Mesendoderm (in vitro differentiated cells): ENCODE data around the gene RAB11A.

Source experiments
- DNase-seq: peaks from one replicate; pipeline ENCODE4 v3.0.0; 2013
- H2AK5ac ChIP-seq: 2 replicates; pipeline ENCODE4 v1.6.1; 2013; ENCODE audit warnings: low read length, inconsistent platforms
- H2BK120ac ChIP-seq: 2 replicates; pipeline ENCODE4 v1.6.1; 2013; ENCODE audit warnings: low read depth, mild to moderate bottlenecking, low read length, moderate library complexity, mixed read lengths
- H2BK15ac ChIP-seq: replicated peaks from 2 replicates; pipeline ENCODE4 v1.6.1; 2013; ENCODE audit warnings: low read depth, mild to moderate bottlenecking, moderate library complexity
- H2BK5ac ChIP-seq: 2 replicates; pipeline ENCODE4 v1.6.1; 2013; ENCODE audit warnings: low read length, inconsistent platforms
- H3K18ac ChIP-seq: 2 replicates; pipeline ENCODE4 v1.6.1; 2013; ENCODE audit warnings: mild to moderate bottlenecking, low read length, mixed read lengths
- H3K23ac ChIP-seq: one replicate; pipeline ENCODE4 v1.6.1; 2013; ENCODE audit warnings: low read length
- H3K27ac ChIP-seq: 2 replicates; pipeline ENCODE4 v1.5.1; 2013; ENCODE audit warnings: low read depth, mild to moderate bottlenecking, inconsistent platforms, low read length, moderate library complexity
- H3K27me3 ChIP-seq: 2 replicates; pipeline ENCODE4 v1.6.1; 2013; ENCODE audit warnings: low read length, control low read depth, mild to moderate bottlenecking, inconsistent platforms; ENCODE audit not compliant: insufficient read depth, poor library complexity
- H3K36me3 ChIP-seq: 2 replicates; pipeline ENCODE4 v1.6.1; 2013; ENCODE audit warnings: low read length, inconsistent platforms; ENCODE audit not compliant: control insufficient read depth, insufficient read depth
- H3K4ac ChIP-seq: one replicate; pipeline ENCODE4 v1.6.1; 2013; ENCODE audit warnings: low read depth, mild to moderate bottlenecking, low read length, moderate library complexity
- H3K4me1 ChIP-seq: 2 replicates; pipeline ENCODE4 v1.6.1; 2013; ENCODE audit warnings: low read depth, low read length, inconsistent platforms; ENCODE audit not compliant: control insufficient read depth
- H3K4me2 ChIP-seq: 2 replicates; pipeline ENCODE4 v1.6.1; 2013; ENCODE audit warnings: low read length
- H3K4me3 ChIP-seq: 2 replicates; pipeline ENCODE4 v1.5.1; 2013; ENCODE audit warnings: mild to moderate bottlenecking, low read length
- H3K56ac ChIP-seq: one replicate; pipeline ENCODE4 v1.6.1; 2013; ENCODE audit warnings: low read length
- H3K79me1 ChIP-seq: 2 replicates; pipeline ENCODE4 v1.6.1; 2013; ENCODE audit warnings: low read length, inconsistent platforms
- H3K79me2 ChIP-seq: 2 replicates; pipeline ENCODE4 v1.6.1; 2013; ENCODE audit warnings: mild to moderate bottlenecking, low read length; ENCODE audit not compliant: control insufficient read depth, insufficient read depth
- H3K9ac ChIP-seq: 2 replicates; pipeline ENCODE4 v1.6.1; 2013; ENCODE audit warnings: low read length, inconsistent platforms
- H4K5ac ChIP-seq: one replicate; pipeline ENCODE4 v1.6.1; 2013; ENCODE audit warnings: low read length
- H4K8ac ChIP-seq: one replicate; pipeline ENCODE4 v1.6.1; 2013; ENCODE audit warnings: low read depth, mild to moderate bottlenecking, control low read depth, low read length, moderate library complexity
- WGBS: extraction: QIAGEN DNeasy Blood & Tissue Kit; methylation state at CpG from one replicate; pipeline ENCODE4 v1.1.7; 2013; ENCODE audit warnings: low lambda C conversion rate, missing lambda C conversion rate; ENCODE audit not compliant: insufficient coverage; ENCODE audit errors: extremely low coverage; 5-methylcytosine and 5-hydroxymethylcytosine counted together

RAB11A gene

DNA sequence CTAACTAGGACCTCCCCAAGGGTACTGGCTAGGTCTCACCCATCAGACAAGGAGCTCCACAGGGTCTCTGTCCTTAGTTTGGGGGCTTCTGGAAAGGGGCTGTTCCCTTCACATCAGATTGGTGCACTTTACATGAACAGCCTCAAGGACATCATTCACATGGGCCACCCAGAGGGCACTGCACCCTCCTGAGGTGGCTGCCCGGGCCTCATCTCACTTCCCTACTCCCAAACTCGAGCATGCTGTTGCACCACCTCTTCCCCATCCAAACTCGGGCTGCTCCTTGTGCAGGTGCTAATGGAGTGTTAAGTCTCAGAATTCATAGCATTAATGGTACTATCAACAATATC lies 48.1 kb downstream of the RAB11A start:
- Histone ChIP-seq H3K4ac (no peak overlapping the region), H3K36me3 (no peaks in the 10 kb centered on the region), H2AK5ac (no peak overlapping the region), H3K4me3 (no peak overlapping the region), H4K5ac (no peak overlapping the region), H3K23ac (no peak overlapping the region), H3K79me1 (no peaks in the 10 kb centered on the region), H2BK15ac (no peak overlapping the region), H2BK5ac (no peak overlapping the region), H3K27me3 (no peaks in the 10 kb centered on the region), H4K8ac (no peak overlapping the region), H3K27ac (no peak overlapping the region), H3K4me2 (no peak overlapping the region), H3K4me1 (no peaks in the 10 kb centered on the region), H2BK120ac (no peak overlapping the region), H3K9ac (no peak overlapping the region), H3K56ac (no peak overlapping the region), H3K79me2 (no peaks in the 10 kb centered on the region), H3K18ac (no peak overlapping the region)
- DNase-seq: no peak
- WGBS: no CpG with 5 or more reads among the region's 3 CpGs

DNA sequence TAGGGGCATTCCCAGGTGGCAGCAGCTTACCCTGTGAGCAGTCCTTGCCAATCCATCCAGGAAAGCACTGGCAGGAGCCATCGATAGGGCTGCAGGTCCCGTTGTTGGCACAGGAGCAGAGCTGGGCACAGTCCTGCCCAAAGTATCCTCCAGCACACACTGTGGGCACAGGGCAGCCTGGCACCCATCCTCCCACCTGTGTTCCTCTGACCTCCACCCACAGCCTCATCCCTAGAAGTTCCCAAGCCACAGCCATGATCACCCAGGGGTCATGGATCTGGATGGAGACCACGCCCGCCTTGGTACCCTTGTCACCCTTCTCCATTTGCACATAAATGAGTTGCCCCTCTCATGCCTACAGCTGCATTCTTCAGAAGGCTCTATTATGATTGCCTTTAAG lies 48.6 kb downstream of the RAB11A start:
- Histone ChIP-seq H3K9ac (no peak overlapping the region), H3K4me2 (no peak overlapping the region), H4K8ac (no peak overlapping the region), H3K56ac (no peak overlapping the region), H3K18ac (no peak overlapping the region), H4K5ac (no peak overlapping the region), H3K79me2 (no peaks in the 10 kb centered on the region), H3K4ac (no peak overlapping the region), H2BK5ac (no peak overlapping the region), H2AK5ac (no peak overlapping the region), H3K4me3 (no peak overlapping the region), H2BK120ac (no peak overlapping the region), H3K27ac (no peak overlapping the region), H2BK15ac (no peak overlapping the region), H3K36me3 (no peaks in the 10 kb centered on the region), H3K4me1 (no peaks in the 10 kb centered on the region), H3K27me3 (no peaks in the 10 kb centered on the region), H3K79me1 (no peaks in the 10 kb centered on the region), H3K23ac (no peak overlapping the region)
- no peak for DNase-seq
- no CpG with 5 or more reads among the region's 4 CpGs for WGBS

DNA sequence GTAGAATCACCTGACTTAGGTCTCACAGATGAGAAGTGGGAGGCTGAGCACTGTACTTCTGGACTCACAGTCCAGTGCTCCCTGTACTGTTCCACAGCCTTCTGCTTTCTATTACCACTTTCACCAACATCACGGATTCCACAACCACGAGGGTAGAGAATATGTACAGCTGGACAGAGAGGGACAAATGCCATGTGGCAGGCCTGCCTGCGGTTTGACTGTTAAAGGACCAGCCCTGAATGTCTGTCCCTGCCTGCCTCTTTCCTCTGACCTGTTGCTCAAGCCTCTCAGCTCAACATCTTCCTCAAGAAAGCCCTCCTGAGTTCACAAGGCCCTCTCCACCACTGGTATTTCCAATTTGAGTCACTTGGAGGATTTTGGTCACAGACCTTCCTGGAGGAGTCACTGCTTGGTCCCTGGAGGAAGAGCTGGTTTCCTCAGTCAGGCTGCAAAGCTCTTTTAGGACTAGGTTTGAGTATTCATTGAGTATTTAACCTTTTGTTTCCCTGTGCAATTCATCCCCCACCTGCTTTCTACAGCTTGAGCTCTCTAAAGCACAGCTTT lies 49.1 kb downstream of the RAB11A start:
- Histone ChIP-seq H2AK5ac (no peak overlapping the region), H4K8ac (no peak overlapping the region), H3K36me3 (no peaks in the 10 kb centered on the region), H3K18ac (no peak overlapping the region), H3K4me2 (no peak overlapping the region), H2BK120ac (no peak overlapping the region), H4K5ac (no peak overlapping the region), H3K4me1 (no peaks in the 10 kb centered on the region), H3K4me3 (no peak overlapping the region), H2BK5ac (no peak overlapping the region), H3K4ac (no peak overlapping the region), H3K56ac (no peak overlapping the region), H3K27me3 (no peaks in the 10 kb centered on the region), H3K9ac (no peak overlapping the region), H3K27ac (no peak overlapping the region), H3K23ac (no peak overlapping the region), H3K79me2 (no peaks in the 10 kb centered on the region), H2BK15ac (no peak overlapping the region), H3K79me1 (no peaks in the 10 kb centered on the region)
- WGBS: no CpG with 5 or more reads among the region's 3 CpGs
- no peak for DNase-seq

- H3K79me2 ChIP-seq: no peaks in the 10 kb centered on the region
- H3K4me3 ChIP-seq: no peak overlapping the region
- WGBS: no CpG with 5 or more reads among the region's 5 CpGs
- H3K27ac ChIP-seq: no peak overlapping the region
- H3K9ac ChIP-seq: no peak overlapping the region
- H3K18ac ChIP-seq: no peak overlapping the region
- H3K79me1 ChIP-seq: no peaks in the 10 kb centered on the region
- no peaks in the 10 kb centered on the region for H3K4me1 ChIP-seq
- H3K4ac ChIP-seq: no peak overlapping the region
- no peak for DNase-seq
- H2BK120ac ChIP-seq: no peak overlapping the region
- no peak overlapping the region for H4K8ac ChIP-seq
- H3K4me2 ChIP-seq: no peak overlapping the region
- H3K27me3 ChIP-seq: no peaks in the 10 kb centered on the region
- H4K5ac ChIP-seq: no peak overlapping the region
- H2AK5ac ChIP-seq: no peak overlapping the region
- no peak overlapping the region for H3K23ac ChIP-seq
- no peak overlapping the region for H2BK15ac ChIP-seq
- no peak overlapping the region for H3K56ac ChIP-seq
- no peaks in the 10 kb centered on the region for H3K36me3 ChIP-seq
- no peak overlapping the region for H2BK5ac ChIP-seq
Measured at GRCh38 chr15:65918945-65919344, 49.7 kb downstream of the RAB11A start.

- no peak overlapping the region for H3K18ac ChIP-seq
Measured at GRCh38 chr15:65919353-65919752, 50.1 kb downstream of the RAB11A start.

DNA sequence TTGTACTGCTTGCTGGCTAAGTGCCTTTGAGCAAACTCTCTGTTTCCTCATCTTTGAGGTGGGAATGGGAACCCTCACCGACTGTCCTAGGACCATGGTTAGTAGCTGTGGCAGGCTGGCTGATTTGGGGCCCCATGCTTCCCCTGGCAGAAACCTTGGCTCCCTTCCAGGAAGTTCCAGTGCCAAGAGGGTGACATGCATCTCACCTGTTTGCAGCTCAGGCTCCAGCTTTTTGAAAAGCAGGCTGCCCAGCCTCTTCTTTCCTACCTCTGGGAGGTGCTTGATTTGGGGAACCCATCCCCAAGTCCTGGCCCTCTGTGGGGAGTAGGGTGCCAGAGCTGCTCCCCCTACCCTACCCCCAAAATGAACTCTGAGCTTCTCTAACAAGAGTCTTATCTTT lies 50.8 kb downstream of the RAB11A start:
- no peaks in the 10 kb centered on the region for H3K79me2 ChIP-seq
- no peak for DNase-seq

More at GRCh38 chr15:65919353-65919752, 50.1 kb downstream of the RAB11A start:
- Histone ChIP-seq H3K4ac (no peak overlapping the region), H2BK15ac (no peak overlapping the region), H3K36me3 (no peaks in the 10 kb centered on the region), H2BK120ac (no peak overlapping the region), H3K4me3 (no peak overlapping the region), H4K5ac (no peak overlapping the region), H3K79me2 (no peaks in the 10 kb centered on the region), H3K27ac (no peak overlapping the region), H3K56ac (no peak overlapping the region), H2AK5ac (no peak overlapping the region), H3K4me2 (no peak overlapping the region), H4K8ac (no peak overlapping the region), H3K4me1 (no peaks in the 10 kb centered on the region), H3K23ac (no peak overlapping the region), H3K79me1 (no peaks in the 10 kb centered on the region), H3K9ac (no peak overlapping the region), H2BK5ac (no peak overlapping the region), H3K27me3 (no peaks in the 10 kb centered on the region)
- DNase-seq: no peak
- no CpG with 5 or more reads among the region's 9 CpGs for WGBS

More for the DNA sequence above, 50.8 kb downstream of the RAB11A start:
- H3K56ac ChIP-seq: no peak overlapping the region
- H3K79me1 ChIP-seq: no peaks in the 10 kb centered on the region
- no peak overlapping the region for H3K9ac ChIP-seq
- no peaks in the 10 kb centered on the region for H3K36me3 ChIP-seq
- no peak overlapping the region for H4K5ac ChIP-seq
- no CpG with 5 or more reads among the region's 1 CpG for WGBS
- H3K4me1 ChIP-seq: no peaks in the 10 kb centered on the region
- H2BK120ac ChIP-seq: no peak overlapping the region
- H4K8ac ChIP-seq: no peak overlapping the region
- H3K4ac ChIP-seq: no peak overlapping the region
- no peak overlapping the region for H3K18ac ChIP-seq
- H3K4me3 ChIP-seq: no peak overlapping the region
- no peak overlapping the region for H2BK15ac ChIP-seq
- no peaks in the 10 kb centered on the region for H3K27me3 ChIP-seq
- no peak overlapping the region for H2BK5ac ChIP-seq
- H2AK5ac ChIP-seq: no peak overlapping the region
- H3K23ac ChIP-seq: no peak overlapping the region
- H3K27ac ChIP-seq: no peak overlapping the region
- no peak overlapping the region for H3K4me2 ChIP-seq
